Measurements from ENCODE around the gene MRPL22.

Gene MRPL22

DNA sequence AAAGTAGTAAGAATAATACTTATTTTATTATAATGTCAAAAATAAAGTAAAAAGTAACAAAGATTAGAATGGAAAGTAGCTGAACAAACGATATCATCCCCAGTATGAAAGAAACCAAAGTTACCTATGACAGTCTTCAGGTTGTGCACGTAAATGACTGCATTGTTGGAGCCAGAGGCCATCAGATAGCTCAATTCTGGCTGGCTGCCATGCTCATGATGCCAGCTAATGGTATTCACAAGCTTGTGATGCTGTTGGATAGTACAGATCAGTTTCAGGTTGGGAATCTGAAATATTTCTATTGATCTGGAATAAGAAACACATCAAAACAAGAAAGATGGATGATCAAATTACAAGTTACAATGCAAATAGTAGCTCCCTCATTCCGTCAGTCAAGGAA is 24.0 kb upstream of the MRPL22 start:
- Histone ChIP-seq H3K4me2 (ENCODE audit: low read length) (no peak overlapping the region), H3K23ac (ENCODE audit: low read length) (no peak overlapping the region), H3K79me1 (ENCODE audit: low read length) (no peaks in the 10 kb centered on the region), H3K27ac (ENCODE audit: low read depth, low read length) (no peak overlapping the region), H2BK120ac (ENCODE audit: low read depth, low read length) (no peak overlapping the region), H3K27me3 (ENCODE audit: insufficient read depth, low read length, poor library complexity) (no peaks in the 10 kb centered on the region), H3K4ac (ENCODE audit: low read depth, low read length) (no peak overlapping the region), H3K4me3 (ENCODE audit: low read length) (no peak overlapping the region), H4K8ac (ENCODE audit: low read depth, low read length) (no peak overlapping the region), H3K36me3 (ENCODE audit: control insufficient read depth, insufficient read depth, low read length) (peaks cover 5% of the 10 kb centered on the region), H4K5ac (ENCODE audit: low read length) (no peak overlapping the region), H2BK15ac (replicated peaks; ENCODE audit: low read depth) (no peak overlapping the region), H3K9ac (ENCODE audit: low read length) (no peak overlapping the region), H3K56ac (ENCODE audit: low read length) (no peak overlapping the region), H3K18ac (ENCODE audit: low read length) (no peak overlapping the region), H2BK5ac (ENCODE audit: low read length) (no peak overlapping the region), H2AK5ac (ENCODE audit: low read length) (no peak overlapping the region), H3K4me1 (ENCODE audit: control insufficient read depth, low read depth, low read length) (no peaks in the 10 kb centered on the region), H3K79me2 (ENCODE audit: control insufficient read depth, insufficient read depth, low read length) (no peaks in the 10 kb centered on the region)
- no CpG with 5 or more reads among the region's 3 CpGs for WGBS (ENCODE audit: extremely low coverage, insufficient coverage, low lambda C conversion rate)
- DNase-seq, result no peak

DNA sequence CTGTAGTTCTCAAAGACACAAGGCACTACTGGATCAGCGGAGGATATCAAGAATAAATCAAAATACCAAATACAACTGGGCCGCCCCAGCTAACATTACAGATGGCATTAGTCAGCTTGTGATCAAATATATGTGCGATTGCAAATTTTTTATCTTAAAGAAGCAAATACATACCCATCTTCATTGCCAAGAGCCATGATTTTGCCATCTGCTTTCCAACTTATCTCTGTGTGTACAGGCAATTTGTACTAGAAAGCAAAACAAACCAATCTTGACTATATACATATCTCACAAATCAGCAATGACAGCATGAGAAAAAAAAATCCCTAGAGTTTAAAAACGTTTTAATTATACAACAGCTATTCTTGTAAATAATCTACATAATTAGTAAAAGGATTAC is 23.1 kb upstream of the MRPL22 start:
- no peak overlapping the region for H4K5ac ChIP-seq (ENCODE audit: low read length)
- DNase-seq, result no peak
- no peak overlapping the region for H3K4ac ChIP-seq (ENCODE audit: low read depth, low read length)
- H3K27ac ChIP-seq (ENCODE audit: low read depth, low read length), result no peak overlapping the region
- H3K9ac ChIP-seq (ENCODE audit: low read length), result no peak overlapping the region
- H3K27me3 ChIP-seq (ENCODE audit: insufficient read depth, low read length, poor library complexity), result no peaks in the 10 kb centered on the region
- no peak overlapping the region for H3K4me3 ChIP-seq (ENCODE audit: low read length)
- H3K23ac ChIP-seq (ENCODE audit: low read length), result no peak overlapping the region
- H3K36me3 ChIP-seq (ENCODE audit: control insufficient read depth, insufficient read depth, low read length), result peaks cover 5% of the 10 kb centered on the region
- no peak overlapping the region for H4K8ac ChIP-seq (ENCODE audit: low read depth, low read length)
- no peak overlapping the region for H3K18ac ChIP-seq (ENCODE audit: low read length)
- no peak overlapping the region for H2AK5ac ChIP-seq (ENCODE audit: low read length)
- no peak overlapping the region for H2BK120ac ChIP-seq (ENCODE audit: low read depth, low read length)
- no peak overlapping the region for H2BK5ac ChIP-seq (ENCODE audit: low read length)
- H3K4me2 ChIP-seq (ENCODE audit: low read length), result no peak overlapping the region
- H2BK15ac ChIP-seq (replicated peaks; ENCODE audit: low read depth), result no peak overlapping the region
- no CpG with 5 or more reads among the region's 4 CpGs for WGBS (ENCODE audit: extremely low coverage, insufficient coverage, low lambda C conversion rate)
- no peaks in the 10 kb centered on the region for H3K4me1 ChIP-seq (ENCODE audit: control insufficient read depth, low read depth, low read length)
- no peaks in the 10 kb centered on the region for H3K79me2 ChIP-seq (ENCODE audit: control insufficient read depth, insufficient read depth, low read length)
- H3K56ac ChIP-seq (ENCODE audit: low read length), result no peak overlapping the region
- no peaks in the 10 kb centered on the region for H3K79me1 ChIP-seq (ENCODE audit: low read length)

DNA sequence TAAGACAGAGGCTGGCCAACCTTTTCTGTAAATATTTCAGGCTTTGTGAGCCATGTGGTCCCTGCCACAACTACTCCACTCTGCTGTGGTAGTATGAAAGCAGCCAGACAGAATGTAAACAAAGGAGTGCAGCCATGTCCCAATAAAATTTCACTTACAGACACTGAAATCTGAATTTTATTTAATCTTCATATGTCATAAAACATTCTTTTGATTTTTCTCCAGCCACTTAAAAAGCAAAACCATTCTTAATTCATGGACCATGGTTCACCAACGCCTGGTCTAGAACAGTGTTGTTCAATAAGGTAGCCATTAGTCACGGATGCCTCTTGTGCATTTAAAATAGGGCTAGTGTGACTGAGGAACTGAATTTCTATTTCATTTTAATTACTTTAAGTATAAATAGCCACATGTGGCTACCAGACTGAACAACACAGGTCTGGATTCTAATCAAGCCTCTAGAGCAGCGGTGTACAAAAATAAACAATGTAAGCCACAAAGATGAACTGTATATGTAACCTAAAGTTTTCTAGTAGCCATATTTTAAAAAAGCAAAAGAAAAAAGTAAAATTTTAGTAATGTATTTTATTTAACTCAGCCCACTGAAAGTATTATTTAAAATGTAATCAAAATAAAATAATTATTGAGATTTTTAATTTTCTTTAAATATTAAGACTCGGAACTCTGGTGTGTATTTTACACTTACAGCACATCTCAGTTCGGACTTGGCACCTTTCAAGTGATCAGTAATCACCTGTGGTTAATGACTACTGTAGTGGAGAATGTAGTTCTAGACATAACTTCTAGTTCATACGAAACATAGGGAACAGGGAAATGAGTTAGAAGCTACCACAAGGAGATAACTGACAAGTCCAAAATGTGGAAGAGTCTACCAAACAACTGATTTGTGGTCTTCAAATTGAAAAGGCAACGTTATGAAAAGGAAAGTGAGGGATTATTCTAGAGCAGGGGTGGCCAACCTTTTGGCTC is 17.1 kb upstream of the MRPL22 start:
- H3K79me2 ChIP-seq (ENCODE audit: control insufficient read depth, insufficient read depth, low read length), result no peaks in the 10 kb centered on the region
- no peak overlapping the region for H3K18ac ChIP-seq (ENCODE audit: low read length)
- H2BK15ac ChIP-seq (replicated peaks; ENCODE audit: low read depth), result no peak overlapping the region
- no peaks in the 10 kb centered on the region for H3K79me1 ChIP-seq (ENCODE audit: low read length)
- H3K4me1 ChIP-seq (ENCODE audit: control insufficient read depth, low read depth, low read length), result no peaks in the 10 kb centered on the region
- no peak for DNase-seq
- no peak overlapping the region for H3K4me3 ChIP-seq (ENCODE audit: low read length)
- H3K56ac ChIP-seq (ENCODE audit: low read length), result no peak overlapping the region
- no peak overlapping the region for H3K23ac ChIP-seq (ENCODE audit: low read length)
- no peak overlapping the region for H3K4ac ChIP-seq (ENCODE audit: low read depth, low read length)
- H4K5ac ChIP-seq (ENCODE audit: low read length), result no peak overlapping the region
- H3K9ac ChIP-seq (ENCODE audit: low read length), result no peak overlapping the region
- H3K27ac ChIP-seq (ENCODE audit: low read depth, low read length), result no peak overlapping the region
- no peak overlapping the region for H4K8ac ChIP-seq (ENCODE audit: low read depth, low read length)
- H2BK5ac ChIP-seq (ENCODE audit: low read length), result no peak overlapping the region
- no peak overlapping the region for H3K4me2 ChIP-seq (ENCODE audit: low read length)
- H2AK5ac ChIP-seq (ENCODE audit: low read length), result no peak overlapping the region
- no CpG with 5 or more reads among the region's 7 CpGs for WGBS (ENCODE audit: extremely low coverage, insufficient coverage, low lambda C conversion rate)
- no peak overlapping the region for H2BK120ac ChIP-seq (ENCODE audit: low read depth, low read length)
- H3K27me3 ChIP-seq (ENCODE audit: insufficient read depth, low read length, poor library complexity), result no peaks in the 10 kb centered on the region
- H3K36me3 ChIP-seq (ENCODE audit: control insufficient read depth, insufficient read depth, low read length), result peaks cover 2% of the 10 kb centered on the region

DNA sequence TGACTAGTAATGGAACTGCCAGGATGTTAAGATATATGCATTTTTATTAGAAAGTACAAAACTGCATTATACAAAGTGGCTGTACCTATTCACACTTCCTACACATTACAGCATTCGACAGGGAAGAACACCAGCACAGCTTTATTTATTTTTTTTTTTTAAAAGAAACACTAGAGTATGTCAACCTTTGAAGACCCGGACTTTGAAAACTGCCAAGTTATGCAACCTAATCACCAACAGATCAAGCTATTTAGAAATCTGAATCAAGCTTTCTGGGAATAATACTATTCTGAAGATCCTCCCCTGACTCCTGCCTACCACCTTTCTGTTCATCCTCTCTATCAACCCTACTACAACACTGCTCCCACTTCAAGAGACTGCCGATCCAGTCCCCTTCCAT is 7.3 kb upstream of the MRPL22 start:
- Histone ChIP-seq H3K56ac (ENCODE audit: low read length) (no peak overlapping the region), H3K9ac (ENCODE audit: low read length) (no peak overlapping the region), H4K5ac (ENCODE audit: low read length) (no peak overlapping the region), H3K79me1 (ENCODE audit: low read length) (peaks cover 11% of the 10 kb centered on the region), H3K4ac (ENCODE audit: low read depth, low read length) (no peak overlapping the region), H2BK5ac (ENCODE audit: low read length) (no peak overlapping the region), H3K27ac (ENCODE audit: low read depth, low read length) (no peak overlapping the region), H3K27me3 (ENCODE audit: insufficient read depth, low read length, poor library complexity) (no peaks in the 10 kb centered on the region), H3K18ac (ENCODE audit: low read length) (no peak overlapping the region), H3K23ac (ENCODE audit: low read length) (no peak overlapping the region), H2BK120ac (ENCODE audit: low read depth, low read length) (no peak overlapping the region), H3K36me3 (ENCODE audit: control insufficient read depth, insufficient read depth, low read length) (peaks cover 1% of the 10 kb centered on the region), H3K4me1 (ENCODE audit: control insufficient read depth, low read depth, low read length) (peaks cover 1% of the 10 kb centered on the region), H3K79me2 (ENCODE audit: control insufficient read depth, insufficient read depth, low read length) (peaks cover 13% of the 10 kb centered on the region), H2BK15ac (replicated peaks; ENCODE audit: low read depth) (no peak overlapping the region), H3K4me2 (ENCODE audit: low read length) (no peak overlapping the region), H2AK5ac (ENCODE audit: low read length) (no peak overlapping the region), H4K8ac (ENCODE audit: low read depth, low read length) (no peak overlapping the region), H3K4me3 (ENCODE audit: low read length) (no peak overlapping the region)
- WGBS (ENCODE audit: extremely low coverage, insufficient coverage, low lambda C conversion rate), result no CpG with 5 or more reads among the region's 3 CpGs
- no peak for DNase-seq

DNA sequence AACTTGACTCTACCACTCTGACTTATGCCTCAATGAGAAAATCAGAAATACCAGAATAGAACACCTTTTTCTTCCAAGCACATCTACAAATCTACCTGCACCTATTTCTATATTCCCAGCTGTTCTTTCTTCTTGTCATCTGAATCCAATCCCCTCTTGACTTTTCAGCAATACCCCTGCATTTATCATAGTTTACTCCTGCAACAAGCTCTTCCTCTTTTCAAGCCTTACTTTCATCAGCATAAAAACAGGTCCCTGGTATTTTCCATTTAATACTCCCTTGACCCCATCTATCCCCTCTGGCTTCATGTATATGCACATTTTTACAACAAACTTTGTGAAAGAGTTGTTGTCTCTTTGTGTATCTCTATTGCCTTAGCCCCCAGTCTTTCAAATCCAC is 6.0 kb upstream of the MRPL22 start:
- Histone ChIP-seq H3K9ac (ENCODE audit: low read length) (no peak overlapping the region), H2AK5ac (ENCODE audit: low read length) (no peak overlapping the region), H3K4me1 (ENCODE audit: control insufficient read depth, low read depth, low read length) (peaks cover 1% of the 10 kb centered on the region), H2BK15ac (replicated peaks; ENCODE audit: low read depth) (no peak overlapping the region), H3K56ac (ENCODE audit: low read length) (no peak overlapping the region), H3K4me2 (ENCODE audit: low read length) (no peak overlapping the region), H3K18ac (ENCODE audit: low read length) (no peak overlapping the region), H3K36me3 (ENCODE audit: control insufficient read depth, insufficient read depth, low read length) (no peaks in the 10 kb centered on the region), H3K4me3 (ENCODE audit: low read length) (no peak overlapping the region), H4K5ac (ENCODE audit: low read length) (no peak overlapping the region), H2BK120ac (ENCODE audit: low read depth, low read length) (no peak overlapping the region), H3K23ac (ENCODE audit: low read length) (no peak overlapping the region), H3K79me2 (ENCODE audit: control insufficient read depth, insufficient read depth, low read length) (peaks cover 13% of the 10 kb centered on the region), H3K4ac (ENCODE audit: low read depth, low read length) (no peak overlapping the region), H2BK5ac (ENCODE audit: low read length) (no peak overlapping the region), H4K8ac (ENCODE audit: low read depth, low read length) (no peak overlapping the region), H3K27me3 (ENCODE audit: insufficient read depth, low read length, poor library complexity) (no peaks in the 10 kb centered on the region), H3K27ac (ENCODE audit: low read depth, low read length) (no peak overlapping the region), H3K79me1 (ENCODE audit: low read length) (peaks cover 11% of the 10 kb centered on the region)
- DNase-seq, result no peak

All from mesendoderm (in vitro differentiated cells).